ENCODE measurements around the gene SEMA6B. TPM values are rescaled to one million over a fixed set of nuclear protein-coding genes. Genes with fewer than 3 reads are reported as not detected.

The SEMA6B gene
- total RNA-seq, 1 experiment from 2014 or later: 38.4 TPM

DNA sequence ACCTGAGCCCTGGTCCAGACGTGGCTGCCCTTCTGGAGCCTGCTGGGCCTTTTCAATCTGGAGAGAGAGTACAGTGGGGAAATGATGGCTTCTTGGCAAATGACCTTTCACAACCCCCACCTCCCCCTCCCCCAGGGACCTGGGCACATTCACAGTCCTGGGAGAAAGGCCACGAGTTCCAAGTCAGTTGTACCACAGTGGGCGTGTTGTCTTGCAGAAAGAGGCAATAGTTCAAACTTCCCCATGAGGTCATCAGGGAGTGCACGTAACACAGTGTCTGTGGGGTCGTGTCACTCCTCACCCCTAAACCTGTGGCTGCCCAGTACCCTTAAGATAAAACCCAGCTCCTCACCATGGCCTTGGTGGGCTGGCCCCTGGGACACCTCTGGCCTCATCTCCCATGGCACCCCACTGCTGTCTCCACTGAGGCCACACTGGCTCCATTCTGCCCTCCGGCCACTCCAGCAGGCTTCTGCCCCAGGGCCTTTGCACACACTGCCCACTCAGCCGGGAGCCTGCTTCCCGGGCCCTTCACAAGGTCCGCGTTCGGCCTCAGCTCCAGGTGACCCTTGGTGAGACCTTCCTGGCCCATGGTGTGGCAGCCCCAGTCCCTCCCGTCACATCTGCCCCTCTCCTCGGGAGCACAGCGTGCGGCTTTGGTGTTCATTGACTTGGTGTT is 54.5 kb downstream of the SEMA6B start:
- Histone ChIP-seq H3T11ph (ENCODE audit: low read length) (no peak overlapping the region), H2BK12ac (ENCODE audit: insufficient read length, low read depth, low read length) (no peak overlapping the region), H2BK20ac (ENCODE audit: low read depth, low read length, poor library complexity, severe bottlenecking) (no peak overlapping the region), H3K23me2 (ENCODE audit: insufficient read length, low read depth, low read length, poor library complexity, severe bottlenecking) (no peaks in the 10 kb centered on the region), H2BK5ac (ENCODE audit: insufficient read length, low read length) (no peak overlapping the region), H2AK5ac (ENCODE audit: insufficient read length, low read length) (no peak overlapping the region), H3K14ac (ENCODE audit: insufficient read depth, low read length) (no peak overlapping the region), H3K18ac (ENCODE audit: insufficient read length, low read depth, low read length) (no peak overlapping the region), H3K4me2 (ENCODE audit: insufficient read depth, insufficient read length, low read length) (no peak overlapping the region), H4K5ac (ENCODE audit: insufficient read length, low read depth, low read length) (no peak overlapping the region), H3K23ac (ENCODE audit: insufficient read length, low read depth, low read length) (no peak overlapping the region), H3K9ac (ENCODE audit: extremely low read depth, insufficient read length, low read length) (no peak overlapping the region), H2AFZ (ENCODE audit: low read length) (no peak overlapping the region), H2BK15ac (ENCODE audit: low read depth, low read length) (no peak overlapping the region), H3K4ac (ENCODE audit: low read depth, low read length) (no peak overlapping the region), H3K79me2 (ENCODE audit: insufficient read depth, low read length) (no peaks in the 10 kb centered on the region), H4K8ac (replicated peaks; ENCODE audit: insufficient read length, low read depth, low read length) (no peak overlapping the region), H4K91ac (ENCODE audit: insufficient read length, low read depth, low read length) (no peak overlapping the region), H3K27me3 (ENCODE audit: insufficient read depth, low read length) (no peaks in the 10 kb centered on the region), H3K79me1 (ENCODE audit: insufficient read depth, low read depth, low read length, poor library complexity, severe bottlenecking) (no peaks in the 10 kb centered on the region), H3K56ac (ENCODE audit: insufficient read length, low read depth, low read length) (no peak overlapping the region), H3K27ac (ENCODE audit: insufficient read length, low read depth, low read length) (no peak overlapping the region), H3K4me1 (ENCODE audit: insufficient read depth, low read length) (no peaks in the 10 kb centered on the region), H4K20me1 (ENCODE audit: control insufficient read depth, insufficient read depth, insufficient read length) (no peaks in the 10 kb centered on the region), H3K9me3 (ENCODE audit: control insufficient read depth, low read depth, low read length) (no peaks in the 10 kb centered on the region), H2BK120ac (ENCODE audit: low read depth, low read length, poor library complexity, severe bottlenecking) (no peak overlapping the region)
- no peak for DNase-seq
- TF ChIP-seq, protein P1, sequence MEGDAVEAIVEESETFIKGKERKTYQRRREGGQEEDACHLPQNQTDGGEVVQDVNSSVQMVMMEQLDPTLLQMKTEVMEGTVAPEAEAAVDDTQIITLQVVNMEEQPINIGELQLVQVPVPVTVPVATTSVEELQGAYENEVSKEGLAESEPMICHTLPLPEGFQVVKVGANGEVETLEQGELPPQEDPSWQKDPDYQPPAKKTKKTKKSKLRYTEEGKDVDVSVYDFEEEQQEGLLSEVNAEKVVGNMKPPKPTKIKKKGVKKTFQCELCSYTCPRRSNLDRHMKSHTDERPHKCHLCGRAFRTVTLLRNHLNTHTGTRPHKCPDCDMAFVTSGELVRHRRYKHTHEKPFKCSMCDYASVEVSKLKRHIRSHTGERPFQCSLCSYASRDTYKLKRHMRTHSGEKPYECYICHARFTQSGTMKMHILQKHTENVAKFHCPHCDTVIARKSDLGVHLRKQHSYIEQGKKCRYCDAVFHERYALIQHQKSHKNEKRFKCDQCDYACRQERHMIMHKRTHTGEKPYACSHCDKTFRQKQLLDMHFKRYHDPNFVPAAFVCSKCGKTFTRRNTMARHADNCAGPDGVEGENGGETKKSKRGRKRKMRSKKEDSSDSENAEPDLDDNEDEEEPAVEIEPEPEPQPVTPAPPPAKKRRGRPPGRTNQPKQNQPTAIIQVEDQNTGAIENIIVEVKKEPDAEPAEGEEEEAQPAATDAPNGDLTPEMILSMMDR (conservative IDR thresholded peaks at IDR 0.05): no peak
- Mint-ChIP-seq H3K27me3 (ENCODE audit: low read depth) (peaks cover 32% of the 10 kb centered on the region), H3K4me3 (no peak overlapping the region), H3K9me3 (no peaks in the 10 kb centered on the region), H3K4me1 (no peaks in the 10 kb centered on the region), H3K27ac (no peak overlapping the region), H3K36me3 (ENCODE audit: insufficient read depth in 1 of 3, low read depth in 3 of 3) (peaks cover 13 to 46% (median 36%) of the 10 kb centered on the region in 3 experiments; a peak in 6 of 7 replicates)
- WGBS (ENCODE audit: extremely low coverage, insufficient read length, low lambda C conversion rate): no CpG with 5 or more reads among the region's 15 CpGs

All from H9 (cell line).